ENCODE data around the gene GPSM1. TPM values are rescaled to one million over a fixed set of nuclear protein-coding genes. Genes with fewer than 3 reads are reported as not detected.
"Not testable (repeated sequence)": the region's sequence is repeated elsewhere in the genome, so short reads cannot be mapped to it uniquely, and the experiment has no call there.

GPSM1 gene
- total RNA-seq, 1 donor from 2014 or later, result 69.0 TPM

DNA sequence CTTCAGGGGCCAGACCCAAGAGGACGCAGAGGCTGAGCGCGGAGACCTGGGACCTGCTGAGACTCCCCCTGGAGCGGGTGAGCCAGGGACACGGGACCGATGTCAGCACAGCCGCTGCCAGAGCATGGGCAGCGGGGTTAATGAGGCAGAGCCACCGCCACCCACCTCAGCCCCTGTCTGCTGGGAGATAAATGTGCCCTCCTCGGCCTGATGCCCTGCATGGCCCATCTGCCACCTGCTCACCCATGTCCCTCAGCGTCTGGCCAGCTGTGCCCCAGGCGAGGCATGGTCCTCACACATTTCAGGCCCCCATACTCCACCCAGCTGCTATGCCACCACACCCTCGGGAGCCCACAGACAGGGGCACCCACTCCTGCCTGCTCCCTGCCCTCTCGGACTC is 21.4 kb downstream of the GPSM1 start:
- no peak for TF ChIP-seq CTCF (IDR thresholded peaks at IDR 0.05; ENCODE audit: borderline replicate concordance)
- intact Hi-C loops (cut with micrococcal nuclease), result no loop called here
- no peak for DNase-seq
- no peak overlapping the region for H3K4me3 ChIP-seq
- no peaks in the 10 kb centered on the region for H3K27me3 ChIP-seq (ENCODE audit: low read depth)
- H3K36me3 ChIP-seq, result peaks cover 9% of the 10 kb centered on the region
- no peak overlapping the region for H3K27ac ChIP-seq (replicated peaks)
- H3K4me1 ChIP-seq, result peaks cover 41% of the 10 kb centered on the region
- no peaks in the 10 kb centered on the region for H3K9me3 ChIP-seq (replicated peaks)

GRCh38 chr9:136349546-136349945 is 22.2 kb downstream of the GPSM1 start:
- intact Hi-C loops (cut with micrococcal nuclease), result no loop called here
- H3K27me3 ChIP-seq (ENCODE audit: low read depth), result no peaks in the 10 kb centered on the region

GRCh38 chr9:136351252-136351800 is 24.0 kb downstream of the GPSM1 start:
- TF ChIP-seq CTCF (IDR thresholded peaks at IDR 0.05; ENCODE audit: borderline replicate concordance), result no peak
- H3K36me3 ChIP-seq, result peaks cover 17% of the 10 kb centered on the region
- H3K4me1 ChIP-seq, result peaks cover 39% of the 10 kb centered on the region
- DNase-seq, result no peak
- no peak overlapping the region for H3K27ac ChIP-seq (replicated peaks)
- no peaks in the 10 kb centered on the region for H3K9me3 ChIP-seq (replicated peaks)
- intact Hi-C loops (cut with micrococcal nuclease), result no loop called here
- H3K27me3 ChIP-seq (ENCODE audit: low read depth), result no peaks in the 10 kb centered on the region
- no peak overlapping the region for H3K4me3 ChIP-seq

More at GRCh38 chr9:136349546-136349945, 22.2 kb downstream of the GPSM1 start:
- H3K27ac ChIP-seq (replicated peaks), result no peak overlapping the region
- no peak for DNase-seq
- no peak overlapping the region for H3K4me3 ChIP-seq
- no peaks in the 10 kb centered on the region for H3K9me3 ChIP-seq (replicated peaks)
- TF ChIP-seq CTCF (IDR thresholded peaks at IDR 0.05; ENCODE audit: borderline replicate concordance), result no peak
- peaks cover 9% of the 10 kb centered on the region for H3K36me3 ChIP-seq
- H3K4me1 ChIP-seq, result peaks cover 44% of the 10 kb centered on the region

DNA sequence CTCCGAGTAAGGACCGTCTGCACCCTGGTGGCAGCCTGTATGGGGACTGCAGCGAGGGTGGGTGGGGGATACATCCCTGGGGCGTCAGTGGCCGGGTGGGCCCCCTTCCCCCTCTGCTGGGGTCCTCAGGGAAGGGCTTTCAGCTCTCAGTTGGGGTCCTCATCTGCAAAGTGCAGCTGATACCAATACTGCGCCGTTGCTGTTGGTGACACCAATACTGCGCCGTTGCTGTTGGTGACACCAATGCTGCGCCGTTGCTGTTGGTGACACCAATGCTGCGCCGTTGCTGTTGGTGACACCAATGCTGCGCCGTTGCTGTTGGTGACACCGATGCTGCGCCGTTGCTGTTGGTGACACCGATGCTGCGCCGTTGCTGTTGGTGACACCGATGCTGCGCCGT is 24.5 kb downstream of the GPSM1 start:
- H3K4me1 ChIP-seq, result peaks cover 41% of the 10 kb centered on the region
- H3K27ac ChIP-seq (replicated peaks); H3K4me3 ChIP-seq; H3K9me3 ChIP-seq (replicated peaks); DNase-seq; intact Hi-C loops (cut with micrococcal nuclease); H3K27me3 ChIP-seq (ENCODE audit: low read depth): not testable (repeated sequence)
- peaks cover 22% of the 10 kb centered on the region for H3K36me3 ChIP-seq

DNA sequence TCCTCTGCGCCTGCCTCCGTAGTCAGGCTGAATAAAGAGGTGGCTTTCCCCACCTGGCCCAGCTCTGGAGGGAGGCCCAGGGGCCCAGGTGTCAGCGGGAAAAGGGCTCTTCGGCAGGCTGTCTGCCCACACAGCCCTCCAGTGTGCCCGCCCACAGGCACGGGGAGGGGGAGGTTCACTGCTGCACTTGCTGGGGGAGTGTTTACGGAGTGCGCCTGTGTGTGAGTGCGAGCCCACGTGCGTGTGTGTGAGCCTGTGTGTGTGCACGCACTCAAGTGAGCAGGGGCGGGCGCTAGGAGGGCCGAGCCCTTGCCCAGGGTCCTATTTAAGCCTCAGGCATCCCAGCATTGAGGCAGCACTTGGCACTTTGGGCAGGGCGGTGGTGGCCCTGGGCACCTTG is 25.3 kb downstream of the GPSM1 start:
- intact Hi-C loops (cut with micrococcal nuclease), result no loop called here
- Histone ChIP-seq H3K9me3 (replicated peaks) (no peaks in the 10 kb centered on the region), H3K27me3 (ENCODE audit: low read depth) (no peaks in the 10 kb centered on the region), H3K4me1 (peaks cover 41% of the 10 kb centered on the region), H3K27ac (replicated peaks) (peak overlapping the region; percentile 93), H3K36me3 (peaks cover 31% of the 10 kb centered on the region), H3K4me3 (peak overlapping the region; percentile 64)
- DNase-seq, result no peak
- TF ChIP-seq CTCF (IDR thresholded peaks at IDR 0.05; ENCODE audit: borderline replicate concordance), result no peak

DNA sequence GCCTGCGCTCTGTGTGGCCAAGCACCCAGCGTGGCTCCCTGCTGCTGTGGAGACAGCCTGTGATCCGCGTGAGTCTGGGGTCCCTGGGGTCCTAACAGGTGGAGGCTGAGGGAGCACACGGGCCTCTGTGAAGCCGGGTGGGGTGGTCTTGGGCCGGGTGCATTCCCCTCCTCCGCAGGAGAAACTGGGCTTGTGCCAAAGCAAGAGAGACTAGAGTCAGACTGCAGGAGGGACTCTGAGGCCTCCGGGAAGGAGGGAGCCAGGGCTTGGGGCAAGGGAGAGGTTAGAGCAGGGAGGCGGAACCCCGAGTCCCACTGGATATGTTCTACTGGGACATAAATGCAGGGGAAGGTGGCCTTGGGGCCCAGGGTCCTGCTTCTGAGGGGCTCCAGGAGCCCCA is 25.7 kb downstream of the GPSM1 start:
- intact Hi-C loops (cut with micrococcal nuclease), result no loop called here
- Histone ChIP-seq H3K4me1 (peaks cover 44% of the 10 kb centered on the region), H3K9me3 (replicated peaks) (no peaks in the 10 kb centered on the region), H3K36me3 (peaks cover 31% of the 10 kb centered on the region), H3K27me3 (ENCODE audit: low read depth) (no peaks in the 10 kb centered on the region), H3K27ac (replicated peaks) (peak overlapping the region; percentile 93), H3K4me3 (peak overlapping the region; percentile 64)
- TF ChIP-seq CTCF (IDR thresholded peaks at IDR 0.05; ENCODE audit: borderline replicate concordance), result no peak
- no peak for DNase-seq

All from left ventricle myocardium inferior (tissue), 1 donor.